Stomach (tissue), 9 donors: ENCODE measurements around the gene ADNP. TPM values are rescaled to one million over a fixed set of nuclear protein-coding genes. Genes with fewer than 3 reads are reported as not detected.
"Not testable (repeated sequence)": the region's sequence is repeated elsewhere in the genome, so short reads cannot be mapped to it uniquely, and the experiment has no call there.

Experiments
- DNase-seq, 2 donors: peaks; one replicate each; pipeline versions ENCODE4 v3.0.0 to v3.0.0-alpha.2; 2013 to 2019
- H3K27ac ChIP-seq, 5 donors: fragments of 200-600 bp in 4 of 5; sonication (generic) in 4 of 5; one replicate each; pipeline ENCODE4 v1.5.1; 2013 to 2019; ENCODE audit warnings: mild to moderate bottlenecking in 1 of 5, moderate library complexity in 1 of 5
- H3K27me3 ChIP-seq, 3 donors: fragments of 200-600 bp; sonication (generic); one replicate each; pipeline ENCODE4 v1.5.1; 2017 to 2019; ENCODE audit warnings: mixed run types in 1 of 3
- H3K36me3 ChIP-seq, 4 donors: fragments of 200-600 bp; sonication (generic); 1 replicate in 3 of 4; 2 replicates in 1 of 4; pipeline ENCODE4 v1.5.1; 2016 to 2019
- H3K4me1 ChIP-seq, 4 donors: fragments of 200-600 bp; sonication (generic); one replicate each; pipeline ENCODE4 v1.5.1; 2016 to 2019
- H3K4me3 ChIP-seq, 4 donors: fragments of 200-600 bp; sonication (generic) in 3 of 4; one replicate each; pipeline ENCODE4 v1.5.1; 2016 to 2019; ENCODE audit warnings: mild to moderate bottlenecking in 1 of 4
- H3K9me3 ChIP-seq, 4 donors: fragments of 200-600 bp; sonication (generic); one replicate each; pipeline ENCODE4 v1.5.1; 2016 to 2019
- CTCF ChIP-seq, 7 experiments: fragments of 450-650 bp in 4 of 7; fragments of 200-600 bp in 3 of 7; sonication (generic) in 3 of 7; IDR thresholded peaks; one replicate each; pipeline ENCODE4 v1.5.1; 2016 to 2019; ENCODE audit warnings: antibody characterized with exemption in 7 of 7, control low read depth in 2 of 7, mild to moderate bottlenecking in 1 of 7
- EP300 ChIP-seq: sonication (generic); formaldehyde crosslinking; IDR thresholded peaks from one replicate; pipeline ENCODE4 v1.6.1; 2017; ENCODE audit warnings: antibody characterized with exemption
- POLR2A ChIP-seq, 4 donors: fragments of 450-650 bp; IDR thresholded peaks; one replicate each; pipeline ENCODE4 v1.6.1; 2016; ENCODE audit warnings: antibody characterized with exemption in 4 of 4, control low read depth in 2 of 4, mild to moderate bottlenecking in 1 of 4, moderate library complexity in 1 of 4
- POLR2AphosphoS5 ChIP-seq, 3 donors: sonication (generic); formaldehyde crosslinking; IDR thresholded peaks; one replicate each; pipeline ENCODE4 v1.6.1; 2016; ENCODE audit warnings: antibody characterized with exemption in 3 of 3
- WGBS, 5 donors: extraction: QIAGEN DNeasy Blood & Tissue Kit in 3 of 5; methylation state at CpG; one replicate each; pipeline versions ENCODE4 v1.1.5 to v1.1.7; 2013 to 2018; 5-methylcytosine and 5-hydroxymethylcytosine counted together
- intact Hi-C: fragments of 100-400 bp; cut with DNase I; formaldehyde crosslinking; loops from one replicate; pipeline ENCODE4 v1.15.1; 2023; ENCODE audit warnings: low total_unique reads
- polyA plus RNA-seq, 3 donors: library from polyadenylated mRNA; stranded (reverse); fragments of 200-250 nt; gene quantifications; one replicate each; pipeline ENCODE4 v1.2.3, GENCODE V29; 2013
- total RNA-seq, 5 donors: library from RNA; depleted of rRNA; stranded (reverse); fragments of >200 nt; gene quantifications; one replicate each; pipeline versions ENCODE4 v1.1.0 to v1.2.3, GENCODE V29; 2014 to 2016
- donor health status: healthy with polysubstance abuse.
- donor health status: Bipolar disorder and iron deficiency.
- donor health status: healthy.

Gene ADNP
- total and polyA plus RNA-seq, 8 donors = 19.9 to 67.4 (median 48.5) TPM

- DNase-seq = no peak
- H3K9me3 ChIP-seq = no peaks in the 10 kb centered on the region
- no peak for TF ChIP-seq CTCF (IDR thresholded peaks at IDR 0.05)
- no peak for TF ChIP-seq POLR2AphosphoS5 (IDR thresholded peaks at IDR 0.05)
- no peak for TF ChIP-seq EP300
- TF ChIP-seq POLR2A (IDR thresholded peaks at IDR 0.05) = no peak
- H3K4me1 ChIP-seq = peaks cover 2 to 11% (median 5%) of the 10 kb centered on the region in 4 donors
- H3K36me3 ChIP-seq = peaks cover 3 to 46% (median 41%) of the 10 kb centered on the region in 4 donors
- intact Hi-C loops = no loop called here
- 85 to 90% (median 88%) methylated on average over 10 to 12 of the region's 12 CpGs for WGBS, 5 donors
- H3K4me3 ChIP-seq = no peak overlapping the region
- no peaks in the 10 kb centered on the region for H3K27me3 ChIP-seq
- no peak overlapping the region for H3K27ac ChIP-seq
Observed at GRCh38 chr20:50886184-50886790, 45.0 kb downstream of the ADNP start.

GRCh38 chr20:50885781-50886180, 45.5 kb downstream of the ADNP start:
- no peak overlapping the region for H3K4me3 ChIP-seq
- peaks cover 3 to 41% (median 36%) of the 10 kb centered on the region in 4 donors for H3K36me3 ChIP-seq
- intact Hi-C loops = no loop called here
- no peaks in the 10 kb centered on the region for H3K9me3 ChIP-seq
- 85 to 91% (median 89%) methylated on average over 5 of the region's 5 CpGs for WGBS, 5 donors
- no peaks in the 10 kb centered on the region for H3K27me3 ChIP-seq
- H3K4me1 ChIP-seq = peaks cover 0 to 6% (median 1%) of the 10 kb centered on the region in 4 donors
- no peak for DNase-seq
- H3K27ac ChIP-seq = no peak overlapping the region
- TF ChIP-seq CTCF (IDR thresholded peaks at IDR 0.05) (no peak), POLR2AphosphoS5 (IDR thresholded peaks at IDR 0.05) (no peak), POLR2A (IDR thresholded peaks at IDR 0.05) (no peak), EP300 (no peak)

- TF ChIP-seq EP300 (no peak), CTCF (IDR thresholded peaks at IDR 0.05) (no peak), POLR2AphosphoS5 (IDR thresholded peaks at IDR 0.05) (no peak)
- H3K9me3 ChIP-seq = no peaks in the 10 kb centered on the region
- no peak overlapping the region for H3K27ac ChIP-seq
- peaks cover 3 to 37% (median 31%) of the 10 kb centered on the region in 4 donors for H3K36me3 ChIP-seq
- H3K4me1 ChIP-seq = no peaks in the 10 kb centered on the region
- WGBS, 5 donors = 72 to 79% (median 76%) methylated on average over 7 of the region's 7 CpGs
- DNase-seq = no peak
- no peak overlapping the region for H3K4me3 ChIP-seq
- no peaks in the 10 kb centered on the region for H3K27me3 ChIP-seq
- intact Hi-C loops = no loop called here
Observed at GRCh38 chr20:50885068-50885467, 46.2 kb downstream of the ADNP start.

- H3K27me3 ChIP-seq = no peaks in the 10 kb centered on the region
- H3K4me3 ChIP-seq = no peak overlapping the region
- peaks cover 3 to 28% (median 24%) of the 10 kb centered on the region in 4 donors for H3K36me3 ChIP-seq
- WGBS, 5 donors = 85 to 91% (median 89%) methylated on average over 11 of the region's 11 CpGs
- H3K9me3 ChIP-seq = no peaks in the 10 kb centered on the region
- no peaks in the 10 kb centered on the region for H3K4me1 ChIP-seq
- intact Hi-C loops = no loop called here
- H3K27ac ChIP-seq = no peak overlapping the region
- no peak for TF ChIP-seq CTCF (IDR thresholded peaks at IDR 0.05)
- no peak for TF ChIP-seq POLR2A (IDR thresholded peaks at IDR 0.05)
- no peak for TF ChIP-seq EP300
- TF ChIP-seq POLR2AphosphoS5 (IDR thresholded peaks at IDR 0.05) = no peak
- no peak for DNase-seq
Observed at GRCh38 chr20:50883856-50884255, 47.4 kb downstream of the ADNP start.

- H3K9me3 ChIP-seq, intact Hi-C loops, H3K27me3 ChIP-seq, H3K4me1 ChIP-seq, DNase-seq, H3K4me3 ChIP-seq, H3K27ac ChIP-seq: not testable (repeated sequence)
- peaks cover 0 to 10% (median 9%) of the 10 kb centered on the region in 4 donors for H3K36me3 ChIP-seq
- 84 to 96% (median 92%) methylated on average over 5 of the region's 5 CpGs for WGBS, 5 donors
Observed at GRCh38 chr20:50881759-50882424, 49.3 kb downstream of the ADNP start.
